CD4-positive, alpha-beta T cell treated with Interleukin-4 for 4 hours (primary cell): ENCODE results near the gene WBP2.
A peak's percentile ranks its signal among the peaks of the same experiment; 100 is the strongest.

Experiments used
- DNase-seq: peaks from one replicate; pipeline ENCODE4 v3.0.0-alpha.2; 2020

The WBP2 gene

DNA sequence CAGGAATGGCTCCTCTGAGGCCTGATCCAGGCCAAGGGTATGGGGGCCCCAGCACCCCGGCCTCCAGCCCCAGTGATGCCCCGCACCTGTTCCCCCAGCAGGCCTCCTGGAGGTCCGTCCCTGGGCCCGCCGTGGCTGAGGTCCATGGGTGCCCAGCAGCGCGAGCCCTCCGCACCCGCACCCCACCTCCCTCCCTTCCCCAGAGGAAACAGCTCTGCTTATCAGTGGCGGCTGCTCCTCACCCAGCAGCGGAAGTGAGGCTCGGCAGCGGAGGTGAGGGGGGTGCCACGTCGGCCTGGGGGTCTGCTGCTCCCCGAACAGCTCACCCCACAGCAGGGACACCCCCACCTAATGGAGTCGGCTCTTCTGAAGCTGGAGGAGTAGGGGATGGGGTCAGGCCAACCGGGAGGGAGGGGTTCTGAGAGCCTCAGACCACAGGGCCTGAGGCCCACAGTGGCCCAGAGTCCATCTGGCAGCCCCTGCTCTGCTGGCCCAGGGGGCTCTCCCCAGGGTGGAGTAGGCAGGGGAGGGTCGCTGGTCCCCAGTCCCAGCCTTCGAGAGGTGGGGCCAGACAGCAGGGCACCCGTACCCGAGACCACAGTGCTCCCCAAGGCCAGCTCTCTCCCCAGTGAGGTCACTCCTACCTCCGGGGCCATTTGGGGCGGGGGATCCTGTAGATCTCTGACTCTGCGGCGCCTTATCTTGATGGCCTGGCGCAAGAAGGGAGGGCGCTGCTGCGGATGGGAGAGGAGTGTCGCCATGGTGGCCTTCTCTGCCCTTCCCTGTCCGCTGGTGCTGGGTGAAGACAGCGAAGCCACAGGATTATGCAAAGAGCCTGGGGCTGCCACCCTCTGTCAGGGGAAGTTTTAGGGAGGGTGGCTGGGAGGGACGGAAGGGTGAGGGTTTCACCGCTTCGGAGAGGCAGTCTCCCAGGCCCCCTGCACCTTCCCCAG is 11.3 kb downstream of the WBP2 start, which contains the start of gene UNC13D:
TSS of gene UNC13D (minus strand) at position 828 of the 953 bp plus-strand sequence. CDS start at position 761, 67 bp downstream.
- peak; percentile 68 for DNase-seq

DNA sequence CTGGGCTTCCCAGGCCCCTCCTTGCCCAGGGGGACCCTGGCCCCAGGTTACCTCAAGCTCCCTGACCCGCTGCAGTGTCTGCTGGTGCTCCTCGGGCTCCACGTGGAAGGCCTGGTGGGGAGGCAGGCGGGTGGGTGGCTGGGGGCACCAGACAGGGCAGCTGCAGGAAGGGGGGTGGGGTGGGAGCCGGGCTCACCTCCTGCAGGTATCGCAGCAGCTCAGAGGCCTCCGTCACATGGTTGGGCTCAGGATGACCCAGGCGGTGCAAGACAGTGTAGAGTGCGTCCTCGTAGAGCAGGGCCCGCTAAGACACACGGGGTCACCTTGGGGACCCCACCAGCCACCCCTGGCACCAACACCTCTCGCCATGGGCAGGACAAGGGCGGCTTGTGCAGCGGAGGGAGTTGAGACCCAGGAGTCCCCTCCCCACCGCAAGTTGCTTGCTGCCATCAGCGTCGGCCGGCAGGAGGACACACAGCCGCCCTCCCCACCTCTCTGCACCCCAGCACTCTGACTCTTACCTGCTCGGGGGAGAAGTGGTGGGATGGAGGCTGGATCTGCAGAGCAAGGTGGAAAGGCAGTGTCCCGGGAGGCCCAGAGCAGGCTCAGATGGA is 12.1 kb downstream of the WBP2 start:
- DNase-seq, result no peak

- DNase-seq, result no peak
These were observed 12.7 kb downstream of the WBP2 start for GRCh38 chr17:75842411-75842810.

DNA sequence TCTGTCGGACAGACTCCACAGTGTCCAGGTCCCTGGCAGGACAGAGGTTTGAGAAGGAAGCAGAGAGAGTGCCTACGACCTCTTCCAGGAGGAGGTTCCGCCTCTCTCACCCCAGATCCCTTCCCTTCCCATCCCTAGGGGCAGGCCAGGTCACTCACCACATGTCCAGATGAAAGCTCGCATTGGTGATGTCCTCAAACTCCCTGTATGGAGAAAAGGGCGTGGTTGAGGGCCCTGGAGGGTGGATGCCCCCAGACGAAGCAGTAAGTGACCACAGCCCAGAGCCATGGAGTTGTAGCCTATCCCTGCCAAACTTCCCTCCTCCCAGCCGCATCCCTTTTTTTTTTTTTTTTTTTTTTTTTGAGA is 14.4 kb downstream of the WBP2 start:
- no peak for DNase-seq

GRCh38 chr17:75839942-75840798 is 15.0 kb downstream of the WBP2 start:
- DNase-seq, result no peak

GRCh38 chr17:75838410-75838809 is 16.7 kb downstream of the WBP2 start:
- DNase-seq, result no peak

DNA sequence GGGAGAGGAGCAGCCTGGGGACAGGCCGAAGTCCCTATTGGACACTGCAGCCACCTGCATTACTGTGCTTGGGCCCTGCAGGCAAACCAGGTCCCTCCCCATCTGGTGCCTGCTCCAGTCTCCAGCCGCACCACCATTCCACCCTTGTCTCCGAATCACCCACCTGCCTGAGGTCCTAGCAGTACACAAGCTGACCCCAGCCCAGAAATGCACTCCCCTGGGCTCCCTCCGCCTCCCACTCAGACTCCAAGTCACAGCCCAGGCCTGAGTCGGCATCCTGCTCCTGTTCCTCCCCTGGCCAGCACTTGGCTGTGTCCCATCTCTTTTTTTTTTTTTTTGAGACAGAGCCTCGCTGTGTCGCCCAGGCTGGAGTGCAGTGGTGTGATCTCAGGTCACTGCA is 17.2 kb downstream of the WBP2 start:
- no peak for DNase-seq

- DNase-seq, result no peak
These were observed 18.5 kb downstream of the WBP2 start for GRCh38 chr17:75836605-75837004.

DNA sequence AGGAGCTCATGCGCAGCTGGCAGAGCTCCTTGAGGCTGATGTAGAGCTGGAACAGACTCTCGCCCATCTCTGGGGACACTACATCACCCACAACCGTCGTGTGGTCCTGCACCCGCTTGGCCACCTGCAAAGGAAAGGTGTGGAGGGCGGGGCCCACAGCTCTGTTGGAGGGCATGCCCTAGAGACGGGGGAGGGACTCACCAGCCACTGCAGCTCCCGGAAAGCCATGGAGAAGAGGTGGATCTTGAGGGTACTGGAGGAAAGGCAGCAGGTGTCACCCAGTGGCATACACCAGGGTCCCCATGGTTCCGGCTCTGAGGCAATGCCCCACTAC is 19.5 kb downstream of the WBP2 start:
- no peak for DNase-seq

- DNase-seq, result no peak
These were observed 20.0 kb downstream of the WBP2 start for GRCh38 chr17:75834928-75835653.

DNA sequence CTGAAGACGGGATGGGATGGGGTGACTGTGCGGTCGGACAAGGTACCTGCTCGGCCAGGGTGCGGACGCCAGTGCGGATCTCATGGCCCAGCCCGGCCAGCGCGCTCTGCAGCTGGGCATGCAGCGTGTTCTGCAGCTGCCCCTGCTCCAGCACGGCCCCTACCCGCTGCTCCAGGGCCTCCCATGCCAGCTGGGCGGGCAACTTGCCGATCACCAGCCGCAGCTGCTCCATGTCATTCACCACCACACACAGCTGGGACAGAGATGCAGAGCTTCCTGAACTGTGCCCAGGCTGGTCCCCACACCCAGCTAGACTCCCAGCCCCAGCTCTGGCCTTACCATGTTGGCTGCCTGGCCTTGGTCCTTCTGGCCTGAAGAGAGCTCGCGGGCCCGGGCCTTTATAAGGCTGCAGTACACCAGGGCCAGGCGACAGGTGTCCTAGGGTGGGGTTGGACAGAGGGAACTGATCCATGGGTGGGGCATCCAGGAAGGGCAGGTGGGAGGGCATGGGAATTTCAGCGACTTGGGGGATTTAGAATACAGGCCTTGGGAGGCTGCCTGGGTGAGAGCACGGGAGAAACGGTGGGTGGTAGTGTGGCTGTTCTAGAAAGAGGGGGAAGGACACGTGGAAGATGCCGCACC is 20.7 kb downstream of the WBP2 start:
- DNase-seq, result no peak

GRCh38 chr17:75832652-75833400 is 22.3 kb downstream of the WBP2 start:
- no peak for DNase-seq

DNA sequence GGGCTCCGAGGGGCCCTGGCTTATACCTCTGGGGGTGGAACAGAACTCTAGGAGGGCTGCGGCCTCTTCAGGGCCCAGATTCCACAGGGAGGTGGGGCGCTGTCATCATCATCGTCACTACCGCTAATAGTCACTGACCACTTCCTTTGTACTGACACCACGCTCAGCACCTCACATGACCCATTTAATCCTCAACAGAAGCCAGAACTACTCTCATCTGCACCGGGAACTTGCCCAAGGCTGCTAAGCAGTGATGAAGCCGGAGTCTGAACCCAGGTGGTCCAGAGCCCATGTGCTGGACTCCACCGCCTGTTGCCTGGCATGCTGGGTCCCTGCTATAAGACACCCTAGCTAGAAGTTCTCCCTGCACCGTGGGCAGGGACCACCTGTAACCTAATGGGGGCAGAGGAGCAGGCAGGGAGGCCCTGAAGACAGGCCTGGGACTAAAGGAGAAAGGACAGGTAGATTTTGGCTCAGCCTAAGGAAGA is 22.9 kb downstream of the WBP2 start:
- DNase-seq, result peak; percentile 64

DNA sequence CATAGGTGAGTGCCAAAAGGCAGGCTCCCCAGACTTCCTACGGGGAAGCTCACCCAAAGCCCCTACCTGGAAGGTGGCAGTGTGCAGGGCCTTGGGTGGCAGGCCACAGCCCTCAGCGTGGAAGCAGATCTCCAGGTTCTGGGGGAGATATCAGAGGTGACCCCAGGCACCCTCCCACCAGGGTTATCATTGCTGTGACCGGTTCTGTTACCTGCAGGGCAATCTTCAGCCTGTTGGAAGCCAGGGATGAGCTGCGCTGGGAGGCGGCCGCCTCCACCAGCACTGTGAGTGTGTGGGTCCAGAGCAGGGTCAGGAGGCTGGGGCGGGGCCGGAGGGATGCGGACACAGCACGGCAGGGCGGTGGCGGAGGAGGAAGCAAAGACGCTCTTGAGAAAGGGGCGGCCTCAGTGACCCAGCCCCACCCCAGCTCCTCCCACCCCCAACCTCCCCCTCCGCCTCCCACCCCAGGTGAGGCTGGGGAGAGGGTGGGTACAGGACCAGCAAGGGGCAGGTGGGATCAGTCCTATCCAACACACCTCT is 24.0 kb downstream of the WBP2 start:
- DNase-seq, result no peak

DNA sequence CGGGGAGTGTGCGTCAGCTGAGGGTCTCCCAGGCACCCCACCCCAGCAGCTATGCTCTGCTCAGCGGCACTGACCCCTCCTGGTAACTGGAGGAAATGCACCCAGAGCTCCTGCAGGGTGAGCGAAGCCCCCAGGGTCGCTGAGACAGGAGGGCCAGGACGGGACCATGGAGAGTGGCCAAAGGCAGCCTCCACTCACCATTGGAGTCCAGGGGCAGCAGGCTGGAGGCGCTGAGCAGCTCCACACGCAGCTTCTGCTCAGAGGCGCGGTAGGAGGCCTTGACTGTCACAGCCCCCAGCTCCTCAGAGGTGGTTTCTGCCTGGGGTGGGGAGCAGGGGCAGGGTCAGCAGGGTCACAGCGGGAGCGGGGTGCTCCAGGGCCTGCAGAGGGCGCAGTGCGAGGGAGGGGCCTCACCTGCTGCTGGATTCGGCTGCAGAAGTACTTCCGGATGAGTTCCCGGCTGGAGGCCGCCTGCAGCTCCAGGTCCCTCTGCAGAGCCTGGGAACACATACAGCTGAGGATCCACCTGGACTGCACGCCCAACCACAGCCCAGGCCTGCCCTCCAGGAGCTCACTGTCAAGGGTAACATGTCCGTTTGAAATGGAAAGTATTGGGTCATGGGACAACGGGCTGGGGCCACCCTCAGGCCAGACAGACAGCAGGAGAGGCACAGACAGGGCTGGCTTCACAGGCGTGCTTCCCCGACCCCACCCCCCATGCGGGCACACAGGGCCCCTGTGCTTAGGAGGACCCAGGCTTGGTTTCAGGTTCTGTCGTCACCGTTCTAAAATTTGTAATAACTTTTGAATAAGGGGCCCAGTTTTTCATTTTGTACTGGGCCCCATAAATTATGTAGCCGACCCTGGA is 24.7 kb downstream of the WBP2 start:
- DNase-seq, result no peak

GRCh38 chr17:75829747-75830146 is 25.4 kb downstream of the WBP2 start:
- DNase-seq, result no peak

DNA sequence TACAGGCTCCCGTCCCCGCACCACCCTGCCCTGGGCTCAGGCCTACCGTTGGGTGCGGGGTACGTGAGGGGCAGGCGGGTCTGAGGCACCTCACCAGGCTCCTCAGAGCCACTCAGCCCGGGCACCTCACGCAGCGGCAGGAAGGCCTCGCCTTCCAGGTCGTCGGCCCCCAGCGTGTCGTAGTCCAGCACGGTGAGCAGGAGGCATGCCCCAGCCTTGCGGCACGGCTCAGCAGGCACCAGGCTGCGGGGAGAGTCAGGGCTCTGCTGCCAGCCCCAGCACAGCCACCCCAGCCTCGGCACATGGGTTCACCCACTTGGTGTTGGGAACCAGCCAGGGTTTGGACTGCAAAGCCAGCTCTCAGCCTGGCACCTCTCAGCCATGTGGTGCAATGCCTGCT is 26.4 kb downstream of the WBP2 start:
- no peak for DNase-seq

GRCh38 chr17:75828076-75828400 is 27.1 kb downstream of the WBP2 start:
- peak; percentile 24 for DNase-seq

- peak; percentile 52 for DNase-seq
These were observed 27.6 kb downstream of the WBP2 start for GRCh38 chr17:75827308-75828075.
